ENCODE measurements around the gene ITSN1. TPM values are rescaled to one million over a fixed set of nuclear protein-coding genes. Genes with fewer than 3 reads are reported as not detected.

Gene ITSN1
- total and polyA plus RNA-seq, 2 donors: 44.4 to 81.7 TPM

DNA sequence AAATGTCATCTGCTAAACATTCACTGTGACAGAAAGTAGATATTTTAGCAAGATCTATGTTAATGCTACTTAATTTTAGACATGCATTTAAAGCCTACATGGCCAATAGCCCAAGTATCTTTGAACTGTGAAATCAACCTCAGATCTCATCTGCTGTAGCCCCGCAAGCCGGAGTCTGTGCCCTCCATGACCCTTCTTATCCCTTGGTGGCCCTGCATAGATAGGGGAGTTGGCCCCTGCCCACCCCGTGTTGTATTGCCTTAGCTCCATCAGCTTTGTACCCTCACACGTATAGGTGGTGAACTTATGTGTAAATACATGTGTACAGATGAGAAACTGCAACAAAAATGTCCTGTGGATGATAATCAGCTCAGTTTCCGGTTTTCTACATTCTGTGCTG is 254.8 kb downstream of the ITSN1 start:
- H3K4me3 ChIP-seq (ENCODE audit: low read depth, low read length): no peak overlapping the region
- H3K36me3 ChIP-seq (ENCODE audit: insufficient read depth): no peaks in the 10 kb centered on the region
- no peak overlapping the region for H3K27ac ChIP-seq (ENCODE audit: low read depth)
- DNase-seq (ENCODE audit: extremely low spot score): no peak
- no peaks in the 10 kb centered on the region for H3K4me1 ChIP-seq (ENCODE audit: insufficient read depth)
- WGBS: 80% methylated on average over 5 of the region's 5 CpGs

DNA sequence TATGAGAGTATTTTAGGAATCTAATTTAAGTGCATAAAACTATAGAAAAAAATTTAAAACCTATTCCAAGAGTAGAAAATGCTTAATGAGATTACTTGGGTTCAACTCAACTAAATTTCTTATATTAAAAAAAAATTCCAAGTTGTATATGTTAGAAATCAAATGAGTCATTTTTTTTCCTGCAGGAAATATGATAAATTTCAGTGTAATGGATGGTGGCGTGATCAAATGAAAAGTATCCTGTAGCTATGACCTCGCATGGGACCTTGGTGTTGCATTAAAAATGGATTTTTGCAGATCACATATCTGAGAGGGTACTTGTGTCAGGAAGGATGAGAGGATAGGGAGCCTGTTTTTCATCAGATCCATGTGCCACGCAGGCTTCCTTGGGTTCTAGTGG is 255.4 kb downstream of the ITSN1 start:
- H3K36me3 ChIP-seq (ENCODE audit: insufficient read depth): no peaks in the 10 kb centered on the region
- DNase-seq (ENCODE audit: extremely low spot score): no peak
- H3K27ac ChIP-seq (ENCODE audit: low read depth): no peak overlapping the region
- no peaks in the 10 kb centered on the region for H3K4me1 ChIP-seq (ENCODE audit: insufficient read depth)
- 98% methylated on average over 3 of the region's 3 CpGs for WGBS
- H3K4me3 ChIP-seq (ENCODE audit: low read depth, low read length): no peak overlapping the region

DNA sequence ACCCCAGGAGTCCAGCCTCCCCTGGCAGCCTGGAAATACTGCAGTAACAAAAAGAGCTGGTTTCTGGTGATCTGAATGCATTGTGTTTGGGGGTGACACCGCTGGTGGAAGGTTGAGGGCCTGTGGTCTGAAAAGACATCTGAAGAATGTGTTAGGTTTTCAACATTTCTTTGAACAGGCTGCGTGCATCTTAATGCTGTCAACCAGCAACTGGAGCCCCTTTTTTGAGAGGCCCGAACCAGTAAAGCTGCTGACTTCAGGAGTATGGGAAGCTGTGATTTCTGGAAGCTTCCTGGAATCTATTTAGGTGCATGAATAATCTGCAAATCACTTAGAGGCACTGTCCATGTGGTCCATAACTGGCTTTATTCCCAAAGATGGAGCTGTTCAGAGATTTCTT is 256.3 kb downstream of the ITSN1 start:
- Histone ChIP-seq H3K4me1 (ENCODE audit: insufficient read depth) (no peaks in the 10 kb centered on the region), H3K36me3 (ENCODE audit: insufficient read depth) (no peaks in the 10 kb centered on the region), H3K4me3 (ENCODE audit: low read depth, low read length) (no peak overlapping the region), H3K27ac (ENCODE audit: low read depth) (no peak overlapping the region)
- no peak for DNase-seq (ENCODE audit: extremely low spot score)
- 83% methylated on average over 3 of the region's 3 CpGs for WGBS

- no peak for DNase-seq (ENCODE audit: extremely low spot score)
- no peaks in the 10 kb centered on the region for H3K36me3 ChIP-seq (ENCODE audit: insufficient read depth)
- WGBS: 65% methylated on average over 5 of the region's 5 CpGs
- no peak overlapping the region for H3K4me3 ChIP-seq (ENCODE audit: low read depth, low read length)
- no peak overlapping the region for H3K27ac ChIP-seq (ENCODE audit: low read depth)
- no peaks in the 10 kb centered on the region for H3K4me1 ChIP-seq (ENCODE audit: insufficient read depth)
These were observed 256.9 kb downstream of the ITSN1 start for GRCh38 chr21:33899199-33899598.

GRCh38 chr21:33901412-33902288 is 259.3 kb downstream of the ITSN1 start:
- no peak for DNase-seq (ENCODE audit: extremely low spot score)
- no peak overlapping the region for H3K27ac ChIP-seq (ENCODE audit: low read depth)
- 60% methylated on average over 13 of the region's 13 CpGs for WGBS
- H3K4me1 ChIP-seq (ENCODE audit: insufficient read depth): no peaks in the 10 kb centered on the region
- no peaks in the 10 kb centered on the region for H3K36me3 ChIP-seq (ENCODE audit: insufficient read depth)
- no peak overlapping the region for H3K4me3 ChIP-seq (ENCODE audit: low read depth, low read length)

- H3K36me3 ChIP-seq (ENCODE audit: insufficient read depth): no peaks in the 10 kb centered on the region
- no peak overlapping the region for H3K27ac ChIP-seq (ENCODE audit: low read depth)
- 90% methylated on average over 6 of the region's 6 CpGs for WGBS
- no peaks in the 10 kb centered on the region for H3K4me1 ChIP-seq (ENCODE audit: insufficient read depth)
- no peak for DNase-seq (ENCODE audit: extremely low spot score)
- H3K4me3 ChIP-seq (ENCODE audit: low read depth, low read length): no peak overlapping the region
These were observed 260.0 kb downstream of the ITSN1 start for GRCh38 chr21:33902349-33902748.

- Histone ChIP-seq H3K36me3 (ENCODE audit: insufficient read depth) (no peaks in the 10 kb centered on the region), H3K4me3 (ENCODE audit: low read depth, low read length) (no peak overlapping the region), H3K4me1 (ENCODE audit: insufficient read depth) (no peaks in the 10 kb centered on the region), H3K27ac (ENCODE audit: low read depth) (no peak overlapping the region)
- WGBS: 77% methylated on average over 5 of the region's 5 CpGs
- DNase-seq (ENCODE audit: extremely low spot score): no peak
These were observed 261.7 kb downstream of the ITSN1 start for GRCh38 chr21:33904041-33904440.

- Histone ChIP-seq H3K4me3 (ENCODE audit: low read depth, low read length) (no peak overlapping the region), H3K36me3 (ENCODE audit: insufficient read depth) (peaks cover 2% of the 10 kb centered on the region), H3K4me1 (ENCODE audit: insufficient read depth) (no peaks in the 10 kb centered on the region), H3K27ac (ENCODE audit: low read depth) (no peak overlapping the region)
- DNase-seq (ENCODE audit: extremely low spot score): no peak
- WGBS: 87% methylated on average over 6 of the region's 6 CpGs
These were observed 266.5 kb downstream of the ITSN1 start for GRCh38 chr21:33908760-33909159.

GRCh38 chr21:33909756-33910155 is 267.5 kb downstream of the ITSN1 start:
- Histone ChIP-seq H3K27ac (ENCODE audit: low read depth) (no peak overlapping the region), H3K36me3 (ENCODE audit: insufficient read depth) (peaks cover 2% of the 10 kb centered on the region), H3K4me3 (ENCODE audit: low read depth, low read length) (no peak overlapping the region), H3K4me1 (ENCODE audit: insufficient read depth) (no peaks in the 10 kb centered on the region)
- WGBS: 83% methylated on average over 6 of the region's 6 CpGs
- no peak for DNase-seq (ENCODE audit: extremely low spot score)

- Histone ChIP-seq H3K36me3 (ENCODE audit: insufficient read depth) (peaks cover 2% of the 10 kb centered on the region), H3K4me1 (ENCODE audit: insufficient read depth) (no peaks in the 10 kb centered on the region), H3K27ac (ENCODE audit: low read depth) (no peak overlapping the region), H3K4me3 (ENCODE audit: low read depth, low read length) (no peak overlapping the region)
- 86% methylated on average over 5 of the region's 5 CpGs for WGBS
- no peak for DNase-seq (ENCODE audit: extremely low spot score)
These were observed 271.9 kb downstream of the ITSN1 start for GRCh38 chr21:33914188-33914587.

DNA sequence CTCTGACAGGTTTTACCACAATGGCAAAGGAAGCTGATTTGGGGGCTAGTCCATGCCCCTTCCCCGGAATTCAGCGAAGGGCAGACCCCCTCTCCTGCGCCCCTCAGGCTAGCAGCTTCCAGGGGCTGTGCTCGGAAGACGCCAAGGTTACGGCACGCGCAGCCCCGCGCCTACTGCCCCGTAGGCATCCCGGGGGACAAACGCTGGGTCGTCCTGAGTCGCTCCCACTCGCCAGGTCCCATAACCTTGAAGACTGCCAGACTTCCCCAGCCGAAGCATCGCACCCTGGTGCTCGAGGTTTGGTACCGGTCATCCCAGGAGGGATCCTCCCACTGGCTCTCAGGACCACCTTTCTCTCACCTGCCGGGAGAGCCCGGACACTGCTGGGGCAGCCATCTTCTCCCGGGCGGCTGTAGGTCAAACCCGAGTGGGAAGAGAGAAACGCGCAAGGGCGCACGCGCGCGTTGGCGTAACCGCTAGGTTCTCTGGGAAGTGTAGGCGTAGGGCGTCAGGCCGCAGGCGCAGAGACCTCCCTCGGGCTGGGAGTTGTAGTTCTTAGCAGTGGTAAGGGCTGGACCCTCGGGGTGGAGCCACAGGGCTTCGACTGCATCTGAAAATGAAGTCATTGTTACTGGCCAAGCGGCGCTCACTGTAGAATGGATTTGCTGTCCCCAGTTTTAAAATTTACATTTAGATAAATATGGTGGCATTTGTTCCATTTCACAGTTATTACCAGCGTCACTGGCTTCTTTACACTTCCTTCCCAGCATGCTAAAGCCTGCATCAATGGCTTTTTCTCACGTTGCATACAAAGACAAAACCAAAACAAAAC is 273.3 kb downstream of the ITSN1 start, which contains the start of gene ATP5PO:
Gene ATP5PO, minus strand, starts transcription at position 437 of the 832 bp plus-strand sequence. Its CDS starts 41 bp downstream, at position 396.
- under 1% methylated on average over 45 of the region's 45 CpGs for WGBS
- Histone ChIP-seq H3K4me3 (ENCODE audit: low read depth, low read length) (peak within 1 kb of the TSS; percentile 97), H3K27ac (ENCODE audit: low read depth) (peak within 1 kb of the TSS; percentile 81), H3K4me1 (ENCODE audit: insufficient read depth) (no peaks in the 10 kb centered on the region), H3K36me3 (ENCODE audit: insufficient read depth) (no peaks in the 10 kb centered on the region)
- peak; percentile 95 for DNase-seq (ENCODE audit: extremely low spot score)

GRCh38 chr21:33916200-33916567 is 273.9 kb downstream of the ITSN1 start:
- H3K4me1 ChIP-seq (ENCODE audit: insufficient read depth): no peaks in the 10 kb centered on the region
- WGBS: 57% methylated on average over 5 of the region's 5 CpGs
- peak overlapping the region; percentile 97 for H3K4me3 ChIP-seq (ENCODE audit: low read depth, low read length)
- no peak overlapping the region for H3K27ac ChIP-seq (ENCODE audit: low read depth)
- no peaks in the 10 kb centered on the region for H3K36me3 ChIP-seq (ENCODE audit: insufficient read depth)
- DNase-seq (ENCODE audit: extremely low spot score): no peak

DNA sequence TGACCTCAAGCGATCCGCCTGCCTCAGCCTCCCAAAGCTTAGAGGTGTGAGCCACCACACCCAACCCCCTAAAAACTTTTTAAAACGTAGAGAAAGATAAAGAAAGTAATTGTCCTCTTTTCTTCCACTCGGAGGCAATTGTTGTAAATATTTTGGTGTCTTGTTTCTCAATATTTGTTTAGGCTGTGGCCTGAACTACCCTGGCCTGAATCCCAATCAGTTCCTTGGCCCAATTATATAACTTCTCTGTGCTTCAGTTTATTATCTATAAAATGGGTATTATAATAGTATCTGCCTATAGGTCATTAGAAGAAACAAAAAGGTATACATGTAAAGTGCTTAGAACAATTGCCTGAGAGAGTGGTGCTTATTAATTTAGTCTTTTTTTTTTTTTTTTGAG is 275.1 kb downstream of the ITSN1 start:
- H3K36me3 ChIP-seq (ENCODE audit: insufficient read depth): no peaks in the 10 kb centered on the region
- no peaks in the 10 kb centered on the region for H3K4me1 ChIP-seq (ENCODE audit: insufficient read depth)
- 79% methylated on average over 4 of the region's 4 CpGs for WGBS
- DNase-seq (ENCODE audit: extremely low spot score): no peak
- H3K27ac ChIP-seq (ENCODE audit: low read depth): no peak overlapping the region
- H3K4me3 ChIP-seq (ENCODE audit: low read depth, low read length): no peak overlapping the region
